Thyroid gland (tissue), 4 donors: ENCODE results near the gene PANK3. TPM values are rescaled to one million over a fixed set of nuclear protein-coding genes. Genes with fewer than 3 reads are reported as not detected.
A peak's percentile ranks its signal among the peaks of the same experiment; 100 is the strongest.

ENCODE experiments used
- DNase-seq, 2 donors: peaks; one replicate each; pipeline ENCODE4 v3.0.0-alpha.2; 2019
- H3K27ac ChIP-seq, 3 donors: fragments of 200-600 bp; sonication (generic); 1 replicate in 2 of 3; 2 replicates in 1 of 3; pipeline ENCODE4 v1.5.1; 2016 to 2019; ENCODE audit warnings: mild to moderate bottlenecking in 1 of 3, moderate library complexity in 1 of 3
- H3K27me3 ChIP-seq: fragments of 200-600 bp; sonication (generic); one replicate; pipeline ENCODE4 v1.5.1; 2019
- H3K36me3 ChIP-seq, 2 donors: fragments of 200-600 bp; sonication (generic); one replicate each; pipeline ENCODE4 v1.5.1; 2016 to 2019
- H3K4me1 ChIP-seq, 2 donors: fragments of 200-600 bp; sonication (generic); one replicate each; pipeline ENCODE4 v1.5.1; 2017 to 2019
- H3K4me3 ChIP-seq, 3 donors: fragments of 200-600 bp; sonication (generic); replicated peaks in 1 of 3; 1 replicate in 2 of 3; 2 replicates in 1 of 3; pipeline ENCODE4 v1.5.1; 2016; ENCODE audit warnings: mild to moderate bottlenecking in 1 of 3
- H3K9me3 ChIP-seq: fragments of 200-600 bp; sonication (generic); one replicate; pipeline ENCODE4 v1.5.1; 2017
- CTCF ChIP-seq, 6 experiments: fragments of 200-600 bp in 3 of 6; fragments of 450-650 bp in 3 of 6; sonication (generic) in 3 of 6; IDR thresholded peaks; one replicate each; pipeline ENCODE4 v1.5.1; 2016 to 2019; ENCODE audit warnings: antibody characterized with exemption in 6 of 6, mild to moderate bottlenecking in 2 of 6, inconsistent platforms in 1 of 6, moderate library complexity in 1 of 6
- POLR2A ChIP-seq, 2 donors: fragments of 450-650 bp; IDR thresholded peaks; one replicate each; pipeline ENCODE4 v1.6.1; 2017; ENCODE audit warnings: antibody characterized with exemption in 2 of 2, mild to moderate bottlenecking in 2 of 2, moderate library complexity in 1 of 2
- WGBS, 2 donors: methylation state at CpG; one replicate each; pipeline ENCODE4 v1.1.5; 2017; 5-methylcytosine and 5-hydroxymethylcytosine counted together
- intact Hi-C: fragments of 100-400 bp; cut with DNase I; formaldehyde crosslinking; loops from one replicate; pipeline ENCODE4 v1.15.1; 2023
- total RNA-seq, 4 donors: library from RNA; depleted of rRNA; stranded (reverse); fragments of >200 nt; gene quantifications; one replicate each; pipeline ENCODE4 v1.2.3, GENCODE V29; 2016

Gene PANK3
- total RNA-seq, 4 donors from 2014 or later, result 38.7 to 73.8 (median 49.3) TPM

- H3K27me3 ChIP-seq, result no peaks in the 10 kb centered on the region
- whole genome bisulfite sequencing, 2 donors, result 76 to 89% methylated on average over 6 of the region's 6 CpGs
These were observed 46.9 kb downstream of the PANK3 start for GRCh38 chr5:168531987-168532864.

GRCh38 chr5:168531191-168531590, 48.0 kb downstream of the PANK3 start:
- H3K4me1 ChIP-seq, result no peaks in the 10 kb centered on the region
- no peaks in the 10 kb centered on the region for H3K9me3 ChIP-seq
- H3K27ac ChIP-seq, result no peak overlapping the region
- WGBS, 2 donors, result 74 to 85% methylated on average over 5 of the region's 5 CpGs
- no peaks in the 10 kb centered on the region for H3K27me3 ChIP-seq
- intact Hi-C loops, result no loop called here
- TF ChIP-seq POLR2A (IDR thresholded peaks at IDR 0.05) (no peak), CTCF (IDR thresholded peaks at IDR 0.05) (no peak)
- H3K36me3 ChIP-seq, result no peaks in the 10 kb centered on the region
- no peak for DNase-seq
- H3K4me3 ChIP-seq, result no peak overlapping the region

More at GRCh38 chr5:168531987-168532864, 46.9 kb downstream of the PANK3 start:
- H3K4me1 ChIP-seq, result no peaks in the 10 kb centered on the region
- no peak overlapping the region for H3K27ac ChIP-seq
- TF ChIP-seq CTCF (IDR thresholded peaks at IDR 0.05), result no peak
- no peak for DNase-seq
- intact Hi-C loops, result no loop called here
- no peaks in the 10 kb centered on the region for H3K9me3 ChIP-seq
- no peak overlapping the region for H3K4me3 ChIP-seq
- no peaks in the 10 kb centered on the region for H3K36me3 ChIP-seq

GRCh38 chr5:168530621-168531150, 48.5 kb downstream of the PANK3 start:
- intact Hi-C loops, result no loop called here
- TF ChIP-seq CTCF (IDR thresholded peaks at IDR 0.05) (no peak), POLR2A (IDR thresholded peaks at IDR 0.05) (no peak)
- WGBS, 2 donors, result 77 to 81% methylated on average over 4 of the region's 4 CpGs

GRCh38 chr5:168529374-168530234, 49.6 kb downstream of the PANK3 start:
- DNase-seq, result no peak
- no peak overlapping the region for H3K27ac ChIP-seq
- peak overlapping the region in 1 of 3 donors; percentile 30 for H3K4me3 ChIP-seq
- intact Hi-C loops, result no loop called here
- no peaks in the 10 kb centered on the region for H3K9me3 ChIP-seq
- no peaks in the 10 kb centered on the region for H3K36me3 ChIP-seq
- H3K27me3 ChIP-seq, result no peaks in the 10 kb centered on the region
- H3K4me1 ChIP-seq, result no peaks in the 10 kb centered on the region
- 47 to 78% methylated on average over 18 to 25 of the region's 125 CpGs for WGBS, 2 donors
- TF ChIP-seq CTCF (IDR thresholded peaks at IDR 0.05) (no peak), POLR2A (IDR thresholded peaks at IDR 0.05) (no peak)

More at GRCh38 chr5:168530621-168531150, 48.5 kb downstream of the PANK3 start:
- no peaks in the 10 kb centered on the region for H3K9me3 ChIP-seq
- no peak for DNase-seq
- no peaks in the 10 kb centered on the region for H3K27me3 ChIP-seq
- no peaks in the 10 kb centered on the region for H3K36me3 ChIP-seq
- no peak overlapping the region for H3K27ac ChIP-seq
- no peak overlapping the region for H3K4me3 ChIP-seq
- H3K4me1 ChIP-seq, result no peaks in the 10 kb centered on the region
